Measurements from ENCODE around the gene MAP1LC3B2. TPM values are rescaled to one million over a fixed set of nuclear protein-coding genes. Genes with fewer than 3 reads are reported as not detected.

Gene MAP1LC3B2
- total RNA-seq, 6 experiments from 2014 or later, result 0.59 to 1.0 (median 0.70) TPM; not detected in 3

- no peaks in the 10 kb centered on the region for H3K36me3 ChIP-seq
- no peaks in the 10 kb centered on the region for H3K9me3 ChIP-seq
- no peak for ATAC-seq
- no peaks in the 10 kb centered on the region for H3K27me3 ChIP-seq
- TF ChIP-seq POLR2A (IDR thresholded peaks at IDR 0.05) (no peak), CTCF (IDR thresholded peaks at IDR 0.05) (no peak)
- 79% methylated on average over 10 of the region's 12 CpGs for WGBS (ENCODE audit: insufficient coverage, low coverage, low lambda C conversion rate, missing lambda C conversion rate)
- no peak overlapping the region for H3K27ac ChIP-seq
- no peak overlapping the region for H3K4me3 ChIP-seq
- DNase-seq, result no peak
- intact Hi-C loops (cut with DNase I), result no loop called here
- peaks cover 0 to 9% (median 0%) of the 10 kb centered on the region in 4 donors for H3K4me1 ChIP-seq
These were observed 57.5 kb downstream of the MAP1LC3B2 start for GRCh38 chr12:116616536-116617248.

- TF ChIP-seq POLR2A (IDR thresholded peaks at IDR 0.05) (no peak), CTCF (IDR thresholded peaks at IDR 0.05) (no peak)
- no peaks in the 10 kb centered on the region for H3K9me3 ChIP-seq
- H3K4me3 ChIP-seq, result no peak overlapping the region
- no peaks in the 10 kb centered on the region for H3K36me3 ChIP-seq
- H3K27ac ChIP-seq, result no peak overlapping the region
- H3K27me3 ChIP-seq, result no peaks in the 10 kb centered on the region
- intact Hi-C loops (cut with DNase I), result no loop called here
- WGBS (ENCODE audit: insufficient coverage, low coverage, low lambda C conversion rate, missing lambda C conversion rate), result 62% methylated on average over 3 of the region's 3 CpGs
- H3K4me1 ChIP-seq, result peaks cover 0 to 9% (median 0%) of the 10 kb centered on the region in 4 donors
- ATAC-seq (no peak), DNase-seq (no peak)
These were observed 60.1 kb downstream of the MAP1LC3B2 start for GRCh38 chr12:116619246-116619645.

- Histone ChIP-seq H3K4me1 (peaks cover 0 to 9% (median 0%) of the 10 kb centered on the region in 4 donors), H3K27ac (no peak overlapping the region), H3K4me3 (no peak overlapping the region), H3K9me3 (no peaks in the 10 kb centered on the region), H3K36me3 (no peaks in the 10 kb centered on the region), H3K27me3 (no peaks in the 10 kb centered on the region)
- no peak for DNase-seq
- TF ChIP-seq POLR2A (IDR thresholded peaks at IDR 0.05), result no peak
- TF ChIP-seq CTCF (IDR thresholded peaks at IDR 0.05), result no peak
- intact Hi-C loops (cut with DNase I), result no loop called here
- WGBS (ENCODE audit: insufficient coverage, low coverage, low lambda C conversion rate, missing lambda C conversion rate), result 50% methylated on average over 1 of the region's 3 CpGs
- peak in 1 of 4 donors; percentile 27 for ATAC-seq
These were observed 60.9 kb downstream of the MAP1LC3B2 start for GRCh38 chr12:116620124-116620491.

GRCh38 chr12:116620492-116621191 is 61.5 kb downstream of the MAP1LC3B2 start:
- 71% methylated on average over 14 of the region's 16 CpGs for WGBS (ENCODE audit: insufficient coverage, low coverage, low lambda C conversion rate, missing lambda C conversion rate)
- Histone ChIP-seq H3K36me3 (no peaks in the 10 kb centered on the region), H3K9me3 (no peaks in the 10 kb centered on the region), H3K27me3 (no peaks in the 10 kb centered on the region), H3K4me1 (peaks cover 0 to 4% (median 0%) of the 10 kb centered on the region in 4 donors), H3K4me3 (no peak overlapping the region), H3K27ac (no peak overlapping the region)
- DNase-seq (no peak), ATAC-seq (no peak)
- TF ChIP-seq CTCF (IDR thresholded peaks at IDR 0.05) (no peak), POLR2A (IDR thresholded peaks at IDR 0.05) (no peak)
- intact Hi-C loops (cut with DNase I), result no loop called here
